ENCODE measurements around the gene SH3RF3.

The SH3RF3 gene

DNA sequence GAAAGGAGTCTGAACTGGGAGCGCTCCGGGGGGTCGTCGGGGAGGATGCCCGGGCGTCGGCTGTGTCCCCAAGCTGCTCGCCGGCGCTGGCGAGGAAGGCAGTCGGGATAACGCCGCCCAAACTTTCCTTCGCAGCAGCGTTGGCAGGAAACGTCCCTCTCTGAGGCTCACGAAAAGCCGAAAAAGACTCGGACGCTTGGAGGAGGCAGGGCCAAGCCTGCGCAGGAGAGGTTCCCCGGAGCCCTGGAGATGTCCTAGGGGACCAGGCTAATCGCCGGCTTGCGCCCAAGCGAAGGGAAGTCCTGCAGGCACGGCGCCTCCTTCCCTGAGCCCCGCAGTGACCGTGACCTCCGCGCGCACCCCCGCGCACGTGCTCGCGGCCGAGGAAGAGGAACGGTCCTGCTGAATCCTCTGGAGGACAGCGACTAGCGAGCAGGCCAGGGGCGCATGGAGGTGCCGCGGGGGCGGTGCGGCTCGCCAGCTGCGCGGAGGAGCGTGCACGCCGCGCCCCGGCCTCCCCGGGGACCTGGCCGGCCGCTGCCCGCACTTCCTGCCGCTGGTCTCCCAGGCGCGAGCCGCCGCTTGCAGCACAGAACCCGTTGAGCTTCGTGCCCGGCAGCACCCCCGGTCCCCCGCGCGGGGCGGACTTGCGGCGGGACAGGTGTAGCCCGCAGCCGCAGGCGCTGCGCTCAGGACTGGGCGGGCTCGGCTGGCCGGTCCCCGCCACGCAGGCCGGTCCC lies at the start of gene SH3RF3:
Gene SH3RF3 (plus strand): TSS at position 590 of the 740 bp plus-strand sequence.
- no peak for TF ChIP-seq JUND (IDR thresholded peaks at IDR 0.05; ENCODE audit: low read depth)
- DNase-seq (ENCODE audit: low read depth in 1 of 2, low spot score in 1 of 2), result peak; percentile 6 to 34
- in situ Hi-C loops (cut with HindIII; ENCODE audit: low pct_unique_long_range_greater_than_20kb, low sequenced_read_pairs), result no loop called here

DNA sequence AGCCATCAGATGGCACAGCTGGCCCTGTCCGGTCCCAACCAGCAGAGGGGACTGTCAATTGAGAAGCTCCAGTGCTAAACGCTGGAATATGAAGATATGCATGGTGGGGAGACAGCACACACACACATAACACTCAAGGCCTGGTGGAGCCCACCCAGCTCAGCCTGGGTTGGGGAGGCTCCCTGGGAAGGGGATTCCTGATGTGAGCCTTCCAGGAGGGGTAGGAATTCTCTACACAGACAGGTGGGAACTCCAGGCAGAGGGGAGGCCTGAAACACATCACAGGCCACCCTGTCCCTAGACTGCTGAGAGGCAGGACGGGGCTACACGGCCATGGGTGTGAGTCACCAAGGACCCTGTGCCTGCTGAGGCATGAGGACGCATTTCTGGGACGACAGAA lies 49.4 kb upstream of the SH3RF3 start:
- in situ Hi-C loops (cut with HindIII; ENCODE audit: low pct_unique_long_range_greater_than_20kb, low sequenced_read_pairs), result no loop called here
- no peak for TF ChIP-seq JUND (IDR thresholded peaks at IDR 0.05; ENCODE audit: low read depth)
- no peak for DNase-seq (ENCODE audit: low read depth in 1 of 2, low spot score in 1 of 2)

DNA sequence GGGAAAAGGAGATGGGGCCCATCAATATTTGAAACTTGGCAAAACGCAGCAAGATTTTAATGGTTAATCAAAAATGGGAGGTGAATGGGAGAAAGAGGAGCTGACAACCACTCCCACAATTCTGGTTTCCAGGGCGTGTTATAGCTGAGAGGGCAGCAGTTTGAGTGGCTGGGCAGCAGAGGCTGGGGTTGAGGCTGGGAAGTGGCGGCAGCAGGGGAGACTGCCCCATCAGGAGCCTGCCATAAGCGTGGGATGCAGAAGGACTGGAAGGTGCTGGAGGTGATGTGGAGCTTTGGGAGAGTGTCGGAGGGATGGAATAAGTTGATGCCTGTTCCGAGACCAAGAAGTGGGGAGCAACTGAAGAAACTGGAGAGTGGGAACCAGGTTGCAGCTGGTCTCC lies 48.9 kb upstream of the SH3RF3 start:
- no peak for DNase-seq (ENCODE audit: low read depth in 1 of 2, low spot score in 1 of 2)
- in situ Hi-C loops (cut with HindIII; ENCODE audit: low pct_unique_long_range_greater_than_20kb, low sequenced_read_pairs), result no loop called here
- no peak for TF ChIP-seq JUND (IDR thresholded peaks at IDR 0.05; ENCODE audit: low read depth)

DNA sequence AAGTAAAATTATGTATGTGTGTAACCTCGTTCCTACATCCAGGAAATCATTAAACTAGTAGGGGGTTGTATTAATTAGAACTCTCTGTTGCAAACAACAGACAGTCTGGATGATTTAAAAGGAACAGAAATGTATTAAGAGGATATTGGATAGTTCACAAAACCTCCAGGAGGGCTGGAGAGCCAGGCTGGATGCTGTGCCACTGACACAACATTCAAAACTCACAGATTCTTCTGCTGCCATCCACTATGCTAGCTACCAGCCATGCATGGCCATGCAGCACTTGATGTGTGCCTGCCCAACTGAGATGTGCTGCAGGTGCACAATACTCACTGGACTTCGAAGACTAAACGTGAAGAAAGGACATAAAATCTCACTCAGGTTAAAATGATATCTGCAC lies 48.2 kb upstream of the SH3RF3 start:
- in situ Hi-C loops (cut with HindIII; ENCODE audit: low pct_unique_long_range_greater_than_20kb, low sequenced_read_pairs), result no loop called here
- no peak for TF ChIP-seq JUND (IDR thresholded peaks at IDR 0.05; ENCODE audit: low read depth)
- no peak for DNase-seq (ENCODE audit: low read depth in 1 of 2, low spot score in 1 of 2)

DNA sequence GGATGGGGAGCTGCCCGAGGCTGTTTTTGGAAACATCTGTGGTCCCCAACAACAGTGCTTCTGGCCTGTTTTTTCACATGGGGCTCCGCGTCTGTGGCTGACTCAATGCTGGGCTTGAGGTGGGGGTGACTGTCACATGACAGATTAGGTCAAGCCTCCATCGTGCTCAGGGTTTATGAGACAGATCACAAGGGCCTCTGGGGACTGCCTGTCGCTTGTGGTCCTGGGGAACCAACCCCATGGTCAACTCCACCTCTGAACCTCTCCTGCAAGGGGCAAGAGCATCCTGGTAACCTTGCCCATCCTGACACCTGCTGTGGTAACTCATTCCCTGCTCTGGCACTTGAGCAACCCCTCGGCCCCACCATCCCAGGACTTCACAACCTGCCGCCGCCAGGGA lies 47.6 kb upstream of the SH3RF3 start:
- in situ Hi-C loops (cut with HindIII; ENCODE audit: low pct_unique_long_range_greater_than_20kb, low sequenced_read_pairs), result no loop called here

DNA sequence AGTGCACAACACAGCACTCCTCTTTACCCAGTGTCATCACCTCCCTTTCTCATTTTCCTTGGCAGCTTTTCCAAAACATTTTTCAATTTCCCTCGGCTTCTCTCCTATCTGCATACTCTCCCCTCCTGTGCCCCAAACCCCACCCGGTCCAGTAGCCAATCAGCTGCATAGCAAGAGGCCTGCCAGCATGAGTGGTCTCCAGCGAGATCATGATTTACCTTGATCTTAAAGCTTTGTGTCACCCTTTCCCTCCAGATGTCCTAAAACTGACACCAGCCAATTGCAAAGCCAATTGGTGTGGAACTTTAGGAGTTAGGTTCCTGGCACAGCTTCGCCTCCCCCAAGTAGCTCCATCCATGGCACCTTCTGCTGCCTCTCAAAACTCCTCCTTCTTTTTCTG lies 45.2 kb upstream of the SH3RF3 start:
- TF ChIP-seq JUND (IDR thresholded peaks at IDR 0.05; ENCODE audit: low read depth), result no peak
- no peak for DNase-seq (ENCODE audit: low read depth in 1 of 2, low spot score in 1 of 2)
- in situ Hi-C loops (cut with HindIII; ENCODE audit: low pct_unique_long_range_greater_than_20kb, low sequenced_read_pairs), result no loop called here

More for the DNA sequence above, 47.6 kb upstream of the SH3RF3 start:
- no peak for DNase-seq (ENCODE audit: low read depth in 1 of 2, low spot score in 1 of 2)
- no peak for TF ChIP-seq JUND (IDR thresholded peaks at IDR 0.05; ENCODE audit: low read depth)

DNA sequence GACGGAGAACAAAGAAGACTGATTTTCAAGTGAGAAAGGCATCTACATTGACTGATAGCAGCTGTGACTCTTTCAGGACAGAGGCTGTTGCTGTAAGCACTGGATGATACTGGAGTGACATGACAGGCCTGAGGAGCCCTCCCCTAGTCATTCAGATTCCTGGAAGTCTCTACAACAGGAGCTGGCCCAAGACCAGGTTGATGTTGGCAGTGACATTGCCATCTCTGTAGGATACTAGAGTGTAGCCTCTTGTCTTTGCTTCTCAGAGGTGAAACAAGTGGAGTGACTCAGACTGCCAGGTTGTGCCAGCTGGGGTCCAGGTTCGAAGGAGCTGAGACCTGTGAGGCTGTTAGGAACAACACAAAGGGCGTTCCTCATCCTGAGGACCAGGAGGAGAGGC lies 44.7 kb upstream of the SH3RF3 start:
- in situ Hi-C loops (cut with HindIII; ENCODE audit: low pct_unique_long_range_greater_than_20kb, low sequenced_read_pairs), result no loop called here
- TF ChIP-seq JUND (IDR thresholded peaks at IDR 0.05; ENCODE audit: low read depth), result no peak

DNA sequence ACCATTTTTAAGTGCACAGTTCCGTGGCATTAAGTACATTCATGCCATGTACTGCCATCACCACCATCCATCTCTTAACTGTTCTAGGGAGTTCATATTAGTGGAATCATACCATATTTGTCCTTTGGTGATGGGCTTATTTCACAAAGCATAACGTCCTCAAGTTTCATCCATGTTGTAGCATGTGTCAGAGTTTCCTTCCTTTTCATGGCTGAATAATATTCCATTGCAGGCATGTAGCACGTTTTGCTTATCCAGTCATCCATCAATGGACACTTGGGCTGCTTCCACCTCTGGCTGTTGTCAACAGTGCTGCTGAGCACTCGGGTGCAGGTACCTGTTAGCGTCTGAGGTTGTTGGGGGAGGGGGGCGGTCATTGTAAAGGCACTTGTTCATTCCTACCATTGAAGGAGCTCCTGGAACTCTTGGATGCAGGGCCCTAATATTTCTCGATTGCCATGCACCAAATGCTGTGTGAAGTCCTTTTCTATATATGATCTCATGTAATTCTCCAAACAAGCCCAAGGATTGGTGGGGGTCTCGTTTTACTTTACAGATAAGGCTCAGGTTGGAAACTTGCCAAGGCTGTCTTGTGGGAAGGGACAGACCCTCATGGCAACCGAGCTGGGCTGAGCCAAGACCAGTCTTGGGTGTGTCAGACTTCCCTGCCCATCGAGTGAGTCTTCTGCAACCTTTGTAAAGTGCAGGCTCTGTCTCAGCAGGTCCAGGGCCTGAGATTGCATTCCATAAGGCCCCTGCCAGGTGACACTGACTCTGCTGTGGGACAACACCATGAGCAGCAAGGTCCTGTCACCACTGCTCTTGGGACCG lies 42.9 kb upstream of the SH3RF3 start:
- no peak for TF ChIP-seq JUND (IDR thresholded peaks at IDR 0.05; ENCODE audit: low read depth)
- DNase-seq (ENCODE audit: low read depth in 1 of 2, low spot score in 1 of 2), result no peak
- in situ Hi-C loops (cut with HindIII; ENCODE audit: low pct_unique_long_range_greater_than_20kb, low sequenced_read_pairs), result no loop called here

More for the DNA sequence above, 44.7 kb upstream of the SH3RF3 start:
- DNase-seq (ENCODE audit: low read depth in 1 of 2, low spot score in 1 of 2), result no peak

DNA sequence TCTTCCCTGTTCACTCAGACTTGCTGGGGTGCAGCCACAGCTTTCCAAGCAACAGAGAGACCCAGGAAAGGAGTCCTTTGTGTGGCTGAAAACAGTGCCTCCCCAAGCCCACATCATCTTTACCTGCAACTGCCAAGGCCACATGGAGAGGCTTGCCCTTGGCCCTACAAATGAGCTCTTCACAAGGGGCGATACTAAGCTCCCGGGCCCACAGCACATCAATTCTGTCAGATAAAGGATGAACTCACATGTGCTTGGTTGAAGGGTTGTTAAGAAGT lies 42.3 kb upstream of the SH3RF3 start:
- in situ Hi-C loops (cut with HindIII; ENCODE audit: low pct_unique_long_range_greater_than_20kb, low sequenced_read_pairs), result no loop called here
- no peak for TF ChIP-seq JUND (IDR thresholded peaks at IDR 0.05; ENCODE audit: low read depth)
- no peak for DNase-seq (ENCODE audit: low read depth in 1 of 2, low spot score in 1 of 2)

DNA sequence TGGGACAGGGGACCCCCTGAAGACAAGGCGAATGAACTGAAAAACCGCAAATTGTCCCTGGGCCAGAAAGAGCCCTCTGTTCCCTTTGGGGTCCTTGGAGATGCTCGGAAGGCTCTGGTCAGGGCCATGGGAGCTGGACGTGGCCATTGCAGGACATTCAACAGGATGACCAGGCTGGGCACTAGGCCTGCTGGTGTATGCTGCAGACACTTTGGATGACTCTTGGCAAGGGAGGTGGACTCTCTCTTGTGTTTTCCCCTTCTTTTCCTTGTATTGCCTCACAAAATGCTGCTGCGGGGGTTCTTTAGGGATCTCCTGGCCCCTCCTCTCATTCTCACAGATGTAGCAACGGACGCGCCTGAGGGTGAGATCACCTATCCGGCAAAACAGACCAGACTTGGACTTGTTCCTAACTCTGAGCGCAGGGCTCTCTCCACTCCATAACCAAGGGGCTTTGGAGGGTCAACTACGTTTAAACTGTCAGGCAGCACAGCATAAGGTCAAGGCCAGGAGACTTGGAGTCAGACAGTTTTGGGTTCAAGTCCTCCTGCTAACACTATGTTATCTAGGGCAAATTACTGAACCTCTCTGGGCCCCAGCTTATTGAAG lies 41.8 kb upstream of the SH3RF3 start:
- no peak for DNase-seq (ENCODE audit: low read depth in 1 of 2, low spot score in 1 of 2)
- in situ Hi-C loops (cut with HindIII; ENCODE audit: low pct_unique_long_range_greater_than_20kb, low sequenced_read_pairs), result no loop called here
- TF ChIP-seq JUND (IDR thresholded peaks at IDR 0.05; ENCODE audit: low read depth), result no peak

DNA sequence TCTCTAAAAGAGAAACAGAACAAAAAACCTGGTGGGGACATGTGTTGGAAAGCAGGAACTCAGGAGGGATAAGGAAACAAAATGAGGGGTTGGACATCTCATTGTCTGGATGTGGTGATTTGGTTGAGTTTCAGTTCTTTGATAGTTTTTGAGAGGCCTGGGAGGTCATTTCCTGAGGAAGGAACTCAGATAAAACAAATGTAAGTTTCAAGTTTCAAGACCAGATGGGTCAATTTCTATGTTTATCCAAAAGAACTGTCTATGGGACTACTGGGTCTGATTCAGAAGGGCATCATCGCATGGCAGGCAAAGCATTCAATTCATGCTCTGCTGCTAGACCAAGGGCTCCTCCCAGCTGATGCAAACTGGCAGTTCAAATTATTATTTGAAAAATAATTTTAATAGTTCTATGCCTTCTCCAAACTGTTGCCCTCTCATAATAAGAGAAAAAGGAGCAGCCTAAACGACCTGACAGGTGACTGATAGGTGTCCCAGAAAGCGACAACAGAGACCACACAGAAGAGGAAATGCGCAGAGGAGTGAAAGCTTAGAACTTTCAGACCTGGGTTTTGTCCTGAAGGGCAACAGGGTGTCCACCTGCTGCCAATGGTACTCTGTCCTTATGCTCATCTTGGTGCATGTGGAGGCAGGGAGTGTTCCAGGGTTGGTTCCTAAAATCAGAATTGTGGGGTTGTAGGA lies 39.3 kb upstream of the SH3RF3 start:
- DNase-seq (ENCODE audit: low read depth in 1 of 2, low spot score in 1 of 2), result no peak
- TF ChIP-seq JUND (IDR thresholded peaks at IDR 0.05; ENCODE audit: low read depth), result no peak
- in situ Hi-C loops (cut with HindIII; ENCODE audit: low pct_unique_long_range_greater_than_20kb, low sequenced_read_pairs), result no loop called here

DNA sequence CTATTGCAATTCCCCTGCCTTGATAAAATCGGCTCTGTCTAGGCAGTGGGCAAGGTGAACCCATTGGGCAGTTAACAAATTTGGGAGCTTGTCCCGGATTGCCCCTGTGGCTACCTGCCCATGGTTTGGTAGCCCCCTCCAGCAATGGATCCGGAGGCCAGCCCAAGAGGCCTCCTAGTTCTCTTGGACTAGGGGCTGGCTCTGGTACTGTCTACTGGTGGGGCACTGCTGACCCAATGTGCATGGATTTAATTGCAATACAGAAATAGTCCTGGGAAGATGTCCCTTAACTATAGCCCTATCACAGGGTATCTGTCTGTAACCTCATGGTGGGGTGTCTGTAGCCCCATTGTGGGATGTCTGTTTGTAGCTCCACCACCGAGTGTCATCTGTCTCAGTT lies 37.5 kb upstream of the SH3RF3 start:
- no peak for DNase-seq (ENCODE audit: low read depth in 1 of 2, low spot score in 1 of 2)

DNA sequence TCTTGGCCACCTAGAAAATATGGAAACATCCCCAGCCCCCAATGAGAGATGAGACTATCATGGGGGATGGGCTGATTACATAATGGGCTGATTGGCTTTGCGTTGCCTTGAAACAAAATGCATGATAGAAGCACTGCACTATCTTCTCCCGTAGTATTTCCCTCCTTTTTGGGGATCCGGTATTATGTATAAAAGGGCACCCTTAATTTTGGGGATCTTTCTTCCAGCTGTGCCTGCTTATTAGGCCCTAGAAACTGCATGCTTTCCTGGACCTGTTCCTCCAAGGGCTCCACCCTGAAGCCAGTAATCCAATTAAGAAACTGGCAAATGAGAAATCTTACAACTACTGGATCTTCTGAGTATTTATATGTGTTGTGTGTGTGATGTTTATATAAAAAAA lies 34.9 kb upstream of the SH3RF3 start:
- in situ Hi-C loops (cut with HindIII; ENCODE audit: low pct_unique_long_range_greater_than_20kb, low sequenced_read_pairs), result no loop called here
- DNase-seq (ENCODE audit: low read depth in 1 of 2, low spot score in 1 of 2), result no peak
- TF ChIP-seq JUND (IDR thresholded peaks at IDR 0.05; ENCODE audit: low read depth), result no peak

More for the DNA sequence above, 37.5 kb upstream of the SH3RF3 start:
- in situ Hi-C loops (cut with HindIII; ENCODE audit: low pct_unique_long_range_greater_than_20kb, low sequenced_read_pairs), result no loop called here
- TF ChIP-seq JUND (IDR thresholded peaks at IDR 0.05; ENCODE audit: low read depth), result no peak
